Suprapubic skin (tissue), 4 donors: ENCODE measurements around the gene UHRF2. TPM values are rescaled to one million over a fixed set of nuclear protein-coding genes. Genes with fewer than 3 reads are reported as not detected.

ENCODE experiments used
- DNase-seq, 2 donors: peaks; one replicate each; pipeline ENCODE4 v3.0.0-alpha.2; 2019; ENCODE audit warnings: low spot score in 2 of 2
- H3K27ac ChIP-seq: fragments of 200-600 bp; sonication (generic); one replicate; pipeline ENCODE4 v1.5.1; 2019
- H3K27me3 ChIP-seq: fragments of 200-600 bp; sonication (generic); one replicate; pipeline ENCODE4 v1.5.1; 2019
- H3K36me3 ChIP-seq: fragments of 200-600 bp; sonication (generic); one replicate; pipeline ENCODE4 v1.5.1; 2019
- H3K4me1 ChIP-seq: fragments of 200-600 bp; sonication (generic); one replicate; pipeline ENCODE4 v1.5.1; 2019
- H3K4me3 ChIP-seq: fragments of 200-600 bp; sonication (generic); one replicate; pipeline ENCODE4 v1.5.1; 2019; ENCODE audit warnings: mild to moderate bottlenecking
- H3K9me3 ChIP-seq: fragments of 200-600 bp; sonication (generic); one replicate; pipeline ENCODE4 v1.5.1; 2019
- CTCF ChIP-seq, 2 donors: fragments of 200-600 bp in 1 of 2; fragments of 450-650 bp in 1 of 2; sonication (generic) in 1 of 2; IDR thresholded peaks; one replicate each; pipeline ENCODE4 v1.5.1; 2016 to 2019; ENCODE audit warnings: antibody characterized with exemption in 2 of 2, mild to moderate bottlenecking in 1 of 2, moderate library complexity in 1 of 2
- EP300 ChIP-seq: sonication (generic); formaldehyde crosslinking; IDR thresholded peaks from one replicate; pipeline ENCODE4 v1.6.1; 2017; ENCODE audit warnings: antibody characterized with exemption
- POLR2A ChIP-seq, 2 donors: fragments of 450-650 bp; IDR thresholded peaks; one replicate each; pipeline ENCODE4 v1.6.1; 2017; ENCODE audit warnings: antibody characterized with exemption in 2 of 2, mild to moderate bottlenecking in 2 of 2, moderate library complexity in 2 of 2
- POLR2AphosphoS5 ChIP-seq, 3 donors: sonication (generic); formaldehyde crosslinking; IDR thresholded peaks; one replicate each; pipeline ENCODE4 v1.6.1; 2017; ENCODE audit warnings: antibody characterized with exemption in 3 of 3
- WGBS: methylation state at CpG from one replicate; pipeline ENCODE4 v1.1.5; 2018; 5-methylcytosine and 5-hydroxymethylcytosine counted together
- total RNA-seq, 4 donors: library from RNA; depleted of rRNA; stranded (reverse); fragments of >200 nt; gene quantifications; one replicate each; pipeline ENCODE4 v1.1.0, GENCODE V29; 2016

The UHRF2 gene
- total RNA-seq, 4 donors from 2014 or later: 25.5 to 120 (median 70.6) TPM

GRCh38 chr9:6433410-6433809, 20.4 kb downstream of the UHRF2 start:
- Histone ChIP-seq H3K4me1 (peaks cover 11% of the 10 kb centered on the region), H3K9me3 (no peaks in the 10 kb centered on the region), H3K36me3 (peaks cover 3% of the 10 kb centered on the region), H3K27ac (no peak overlapping the region), H3K27me3 (no peaks in the 10 kb centered on the region), H3K4me3 (no peak overlapping the region)
- DNase-seq: no peak
- 83% methylated on average over 2 of the region's 2 CpGs for WGBS
- no peak for TF ChIP-seq CTCF (IDR thresholded peaks at IDR 0.05)
- TF ChIP-seq POLR2AphosphoS5 (IDR thresholded peaks at IDR 0.05): no peak
- TF ChIP-seq POLR2A (IDR thresholded peaks at IDR 0.05): no peak
- TF ChIP-seq EP300: no peak

- TF ChIP-seq EP300 (no peak), POLR2AphosphoS5 (IDR thresholded peaks at IDR 0.05) (no peak), CTCF (IDR thresholded peaks at IDR 0.05) (no peak), POLR2A (IDR thresholded peaks at IDR 0.05) (no peak)
- H3K4me1 ChIP-seq: peaks cover 9% of the 10 kb centered on the region
- peaks cover 3% of the 10 kb centered on the region for H3K36me3 ChIP-seq
Observed at GRCh38 chr9:6439051-6439703, 26.2 kb downstream of the UHRF2 start.

GRCh38 chr9:6440405-6440804, 27.4 kb downstream of the UHRF2 start:
- TF ChIP-seq POLR2AphosphoS5 (IDR thresholded peaks at IDR 0.05): no peak
- TF ChIP-seq EP300: no peak
- no peak for TF ChIP-seq POLR2A (IDR thresholded peaks at IDR 0.05)
- TF ChIP-seq CTCF (IDR thresholded peaks at IDR 0.05): no peak
- WGBS: 35% methylated on average over 3 of the region's 3 CpGs
- DNase-seq: no peak
- Histone ChIP-seq H3K9me3 (no peaks in the 10 kb centered on the region), H3K36me3 (peaks cover 3% of the 10 kb centered on the region), H3K4me1 (peaks cover 9% of the 10 kb centered on the region), H3K27ac (no peak overlapping the region), H3K4me3 (no peak overlapping the region), H3K27me3 (no peaks in the 10 kb centered on the region)

More at GRCh38 chr9:6439051-6439703, 26.2 kb downstream of the UHRF2 start:
- H3K4me3 ChIP-seq: no peak overlapping the region
- H3K27me3 ChIP-seq: no peaks in the 10 kb centered on the region
- H3K9me3 ChIP-seq: no peaks in the 10 kb centered on the region
- DNase-seq: no peak
- WGBS: 84% methylated on average over 9 of the region's 9 CpGs
- no peak overlapping the region for H3K27ac ChIP-seq

GRCh38 chr9:6441269-6441668, 28.3 kb downstream of the UHRF2 start:
- 38% methylated on average over 1 of the region's 1 CpG for WGBS
- Histone ChIP-seq H3K4me1 (peaks cover 9% of the 10 kb centered on the region), H3K4me3 (no peak overlapping the region), H3K9me3 (no peaks in the 10 kb centered on the region), H3K27me3 (no peaks in the 10 kb centered on the region), H3K36me3 (peaks cover 3% of the 10 kb centered on the region), H3K27ac (no peak overlapping the region)
- TF ChIP-seq POLR2AphosphoS5 (IDR thresholded peaks at IDR 0.05) (no peak), EP300 (no peak), POLR2A (IDR thresholded peaks at IDR 0.05) (no peak), CTCF (IDR thresholded peaks at IDR 0.05) (no peak)
- no peak for DNase-seq

GRCh38 chr9:6443661-6444060, 30.7 kb downstream of the UHRF2 start:
- DNase-seq: no peak
- Histone ChIP-seq H3K4me3 (no peak overlapping the region), H3K27ac (no peak overlapping the region), H3K36me3 (no peaks in the 10 kb centered on the region), H3K27me3 (no peaks in the 10 kb centered on the region), H3K4me1 (peaks cover 9% of the 10 kb centered on the region), H3K9me3 (no peaks in the 10 kb centered on the region)
- no peak for TF ChIP-seq EP300
- no peak for TF ChIP-seq CTCF (IDR thresholded peaks at IDR 0.05)
- no peak for TF ChIP-seq POLR2AphosphoS5 (IDR thresholded peaks at IDR 0.05)
- no peak for TF ChIP-seq POLR2A (IDR thresholded peaks at IDR 0.05)
- WGBS: 7% methylated on average over 1 of the region's 1 CpG
